ENCODE measurements around the gene FAT1.

DNA sequence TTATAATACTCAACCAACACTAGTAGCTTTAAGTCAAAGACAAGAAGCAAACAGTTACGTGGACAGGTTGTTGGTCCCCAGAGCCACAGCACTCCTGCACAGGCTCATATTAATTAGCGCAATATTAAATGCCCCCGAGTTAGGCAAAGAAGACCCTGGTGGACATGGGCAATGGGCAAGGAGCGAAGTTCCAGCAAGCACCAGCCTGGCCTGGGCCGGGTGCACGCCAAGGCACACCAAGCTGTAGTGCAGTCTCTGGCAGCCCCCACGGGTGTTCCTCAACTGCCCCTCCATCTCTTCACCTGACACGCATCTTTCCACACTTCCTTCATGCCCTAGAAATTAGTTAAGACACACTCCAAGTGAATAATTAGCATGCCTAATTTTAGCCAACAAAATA is 20.1 kb downstream of the FAT1 start:
- TF ChIP-seq, protein P1, sequence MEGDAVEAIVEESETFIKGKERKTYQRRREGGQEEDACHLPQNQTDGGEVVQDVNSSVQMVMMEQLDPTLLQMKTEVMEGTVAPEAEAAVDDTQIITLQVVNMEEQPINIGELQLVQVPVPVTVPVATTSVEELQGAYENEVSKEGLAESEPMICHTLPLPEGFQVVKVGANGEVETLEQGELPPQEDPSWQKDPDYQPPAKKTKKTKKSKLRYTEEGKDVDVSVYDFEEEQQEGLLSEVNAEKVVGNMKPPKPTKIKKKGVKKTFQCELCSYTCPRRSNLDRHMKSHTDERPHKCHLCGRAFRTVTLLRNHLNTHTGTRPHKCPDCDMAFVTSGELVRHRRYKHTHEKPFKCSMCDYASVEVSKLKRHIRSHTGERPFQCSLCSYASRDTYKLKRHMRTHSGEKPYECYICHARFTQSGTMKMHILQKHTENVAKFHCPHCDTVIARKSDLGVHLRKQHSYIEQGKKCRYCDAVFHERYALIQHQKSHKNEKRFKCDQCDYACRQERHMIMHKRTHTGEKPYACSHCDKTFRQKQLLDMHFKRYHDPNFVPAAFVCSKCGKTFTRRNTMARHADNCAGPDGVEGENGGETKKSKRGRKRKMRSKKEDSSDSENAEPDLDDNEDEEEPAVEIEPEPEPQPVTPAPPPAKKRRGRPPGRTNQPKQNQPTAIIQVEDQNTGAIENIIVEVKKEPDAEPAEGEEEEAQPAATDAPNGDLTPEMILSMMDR (conservative IDR thresholded peaks at IDR 0.05 in 1 of 2, IDR thresholded peaks at IDR 0.05 in 1 of 2; ENCODE audit: low read depth in 1 of 2, low read length in 2 of 2): no peak
- TF ChIP-seq EZH2 (IDR thresholded peaks at IDR 0.05; ENCODE audit: low read length, missing control alignments): no peak

Data from fibroblast of lung (primary cell).